GM10847 (cell line): ENCODE data around the gene KBTBD4.

Source experiments
- POLR2A ChIP-seq: IDR thresholded peaks from 2 replicates; pipeline ENCODE4 v1.6.1; 2011; ENCODE audit not compliant: insufficient read length; ENCODE audit errors: extremely low read depth

Gene KBTBD4

GRCh38 chr11:47572715-47573255 lies 6.0 kb downstream of the KBTBD4 start:
- TF ChIP-seq POLR2A: no peak

GRCh38 chr11:47571895-47572294 lies 6.9 kb downstream of the KBTBD4 start:
- no peak for TF ChIP-seq POLR2A

GRCh38 chr11:47571357-47571729 lies 7.4 kb downstream of the KBTBD4 start:
- no peak for TF ChIP-seq POLR2A

GRCh38 chr11:47570651-47571356 lies 8.0 kb downstream of the KBTBD4 start:
- no peak for TF ChIP-seq POLR2A

- TF ChIP-seq POLR2A: no peak
Measured at GRCh38 chr11:47569646-47570045, 9.1 kb downstream of the KBTBD4 start.

- TF ChIP-seq POLR2A: no peak
Measured at GRCh38 chr11:47566149-47566698, 12.5 kb downstream of the KBTBD4 start.

- TF ChIP-seq POLR2A: peak; percentile 88
Measured at GRCh38 chr11:47565340-47566148, 13.2 kb downstream of the KBTBD4 start, which contains the start of gene PTPMT1. Gene PTPMT1, plus strand, starts transcription at chr11:47565599. Its CDS starts 24 bp downstream, at chr11:47565623.

- TF ChIP-seq POLR2A: no peak
Measured at GRCh38 chr11:47564933-47565339, 13.8 kb downstream of the KBTBD4 start.

- no peak for TF ChIP-seq POLR2A
Measured at GRCh38 chr11:47560426-47560825, 18.3 kb downstream of the KBTBD4 start.

- no peak for TF ChIP-seq POLR2A
Measured at GRCh38 chr11:47558695-47559094, 20.1 kb downstream of the KBTBD4 start.

GRCh38 chr11:47553406-47553743 lies 25.4 kb downstream of the KBTBD4 start:
- no peak for TF ChIP-seq POLR2A

GRCh38 chr11:47552566-47553405 lies 26.0 kb downstream of the KBTBD4 start, which contains the start of gene CELF1:
Gene CELF1, minus strand, starts transcription at chr11:47553132. Its CDS starts 53,609 bp downstream, at chr11:47499523.
- peak; percentile 75 for TF ChIP-seq POLR2A

- no peak for TF ChIP-seq POLR2A
Measured at GRCh38 chr11:47552056-47552565, 26.7 kb downstream of the KBTBD4 start.

GRCh38 chr11:47551086-47551485 lies 27.7 kb downstream of the KBTBD4 start:
- TF ChIP-seq POLR2A: no peak

- TF ChIP-seq POLR2A: no peak
Measured at GRCh38 chr11:47550288-47551047, 28.3 kb downstream of the KBTBD4 start.
